Adrenal gland (tissue), 12 donors: Measurements from ENCODE around the gene CREB3L1. TPM values are rescaled to one million over a fixed set of nuclear protein-coding genes. Genes with fewer than 3 reads are reported as not detected.
A peak's percentile ranks its signal among the peaks of the same experiment; 100 is the strongest.

Source experiments
- DNase-seq, 7 donors: peaks; one replicate each; pipeline ENCODE4 v3.0.0-alpha.2; 2019 to 2020
- H3K27ac ChIP-seq, 5 donors: fragments of 200-600 bp; sonication (generic) in 4 of 5; 1 replicate in 3 of 5; 2 replicates in 2 of 5; pipeline versions ENCODE4 v1.5.1 to v1.8.0; 2016 to 2020; ENCODE audit warnings: mild to moderate bottlenecking in 1 of 5
- H3K27me3 ChIP-seq: fragments of 200-600 bp; 2 replicates; pipeline ENCODE4 v1.8.0; 2021
- H3K36me3 ChIP-seq, 2 donors: fragments of 200-600 bp; replicated peaks in 1 of 2; 1 replicate in 1 of 2; 2 replicates in 1 of 2; pipeline versions ENCODE4 v1.5.1 to v1.8.0; 2018 to 2022
- H3K4me1 ChIP-seq, 2 donors: fragments of 200-600 bp; replicated peaks in 1 of 2; 1 replicate in 1 of 2; 2 replicates in 1 of 2; pipeline versions ENCODE4 v1.5.1 to v1.8.0; 2018 to 2021
- H3K4me3 ChIP-seq, 4 donors: fragments of 200-600 bp; sonication (generic) in 3 of 4; one replicate each; pipeline ENCODE4 v1.5.1; 2016 to 2018
- H3K9me3 ChIP-seq, 3 donors: fragments of 200-600 bp; sonication (generic) in 1 of 3; replicated peaks in 1 of 3; 1 replicate in 2 of 3; 2 replicates in 1 of 3; pipeline versions ENCODE4 v1.5.1 to v1.8.0; 2016 to 2021
- POLR2A ChIP-seq, 2 donors: fragments of 450-650 bp; IDR thresholded peaks; one replicate each; pipeline ENCODE4 v1.6.1; 2017; ENCODE audit warnings: antibody characterized with exemption in 2 of 2, mild to moderate bottlenecking in 2 of 2, moderate library complexity in 1 of 2
- WGBS, 4 donors: extraction: QIAGEN DNeasy Blood & Tissue Kit in 2 of 4; methylation state at CpG; one replicate each; pipeline versions ENCODE4 v1.1.5 to v1.1.7; 2013 to 2017; 5-methylcytosine and 5-hydroxymethylcytosine counted together
- intact Hi-C, 2 donors: fragments of 100-400 bp; cut with DNase I; formaldehyde crosslinking; loops; one replicate each; pipeline versions ENCODE4 v1.14.1 to v1.15.0; 2022 to 2023
- polyA plus RNA-seq, 3 donors: library from polyadenylated mRNA; stranded (reverse); fragments of 200-250 nt in 2 of 3; fragments of 350-450 nt in 1 of 3; fragmentation: Illumina TruSeq in 1 of 3; extraction: RNeasy Lipid Tissue Mini Kit (QIAGEN cat#74804) in 1 of 3; gene quantifications; one replicate each; pipeline ENCODE4 v1.2.3, GENCODE V29; 2013 to 2014
- total RNA-seq, 9 donors: library from RNA; depleted of rRNA in 4 of 9; stranded (reverse); fragments of >200 nt in 4 of 9; fragments of 120-200 nt in 1 of 9; fragmentation: NEBNext Ultra II Directional in 1 of 9; extraction: Animal tissue kit (Norgen Biotek cat#: 25700) in 1 of 9; gene quantifications; one replicate each; pipeline versions ENCODE4 v1.1.0 to v1.2.4, GENCODE V29; 2013 to 2023
- TF ChIP-seq, protein P1 (sequence below), 6 experiments: fragments of 450-650 bp in 4 of 6; fragments of 200-600 bp in 2 of 6; sonication (generic) in 1 of 6; IDR thresholded peaks; 1 replicate in 5 of 6; 2 replicates in 1 of 6; pipeline versions ENCODE4 v1.5.1 to v1.8.0; 2016 to 2021; ENCODE audit warnings: antibody characterized with exemption in 6 of 6, mild to moderate bottlenecking in 2 of 6, moderate library complexity in 1 of 6
- donor health status: healthy with polysubstance abuse.
- donor health status: Bipolar disorder and iron deficiency.
- donor health status: DM: yes; HTN: yes; CAD: no.
- donor health status: DM: no; HTN: no; CAD: no.
- donor health status: DM: no; HTN: no; CAD: no.
- donor health status: DM: yes; HTN: yes; CAD: no.

The CREB3L1 gene
- total and polyA plus RNA-seq, 12 donors: 5.4 to 31.7 (median 26.2) TPM

DNA sequence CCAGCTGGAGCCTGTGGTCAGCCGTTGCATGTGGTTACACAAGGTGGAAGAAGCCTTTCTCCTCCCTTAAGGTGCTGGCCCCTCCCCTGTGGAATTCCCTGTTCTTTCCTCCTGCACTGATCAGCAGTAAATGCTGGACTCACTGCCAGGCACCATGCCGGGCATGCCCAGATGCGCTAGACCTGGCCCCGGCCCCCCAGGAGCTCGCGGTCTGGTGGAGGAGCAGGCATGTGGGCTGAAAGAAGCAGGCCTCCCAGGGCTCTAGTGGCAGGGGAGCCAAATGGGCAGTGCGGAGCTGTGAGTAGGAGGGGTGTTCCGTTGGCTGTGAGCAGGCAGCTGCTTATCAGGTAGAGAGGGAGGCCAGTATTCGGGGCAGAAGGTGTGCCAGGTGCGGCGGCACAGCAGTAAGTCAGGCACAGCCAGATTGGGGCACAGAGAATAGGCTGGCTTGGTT lies 80.0 kb downstream of the CREB3L1 start:
- 81 to 92% (median 87%) methylated on average over 5 to 11 of the region's 11 CpGs for WGBS, 4 donors
- intact Hi-C loops: no loop called here
- TF ChIP-seq POLR2A (IDR thresholded peaks at IDR 0.05): no peak
- TF ChIP-seq, protein P1, sequence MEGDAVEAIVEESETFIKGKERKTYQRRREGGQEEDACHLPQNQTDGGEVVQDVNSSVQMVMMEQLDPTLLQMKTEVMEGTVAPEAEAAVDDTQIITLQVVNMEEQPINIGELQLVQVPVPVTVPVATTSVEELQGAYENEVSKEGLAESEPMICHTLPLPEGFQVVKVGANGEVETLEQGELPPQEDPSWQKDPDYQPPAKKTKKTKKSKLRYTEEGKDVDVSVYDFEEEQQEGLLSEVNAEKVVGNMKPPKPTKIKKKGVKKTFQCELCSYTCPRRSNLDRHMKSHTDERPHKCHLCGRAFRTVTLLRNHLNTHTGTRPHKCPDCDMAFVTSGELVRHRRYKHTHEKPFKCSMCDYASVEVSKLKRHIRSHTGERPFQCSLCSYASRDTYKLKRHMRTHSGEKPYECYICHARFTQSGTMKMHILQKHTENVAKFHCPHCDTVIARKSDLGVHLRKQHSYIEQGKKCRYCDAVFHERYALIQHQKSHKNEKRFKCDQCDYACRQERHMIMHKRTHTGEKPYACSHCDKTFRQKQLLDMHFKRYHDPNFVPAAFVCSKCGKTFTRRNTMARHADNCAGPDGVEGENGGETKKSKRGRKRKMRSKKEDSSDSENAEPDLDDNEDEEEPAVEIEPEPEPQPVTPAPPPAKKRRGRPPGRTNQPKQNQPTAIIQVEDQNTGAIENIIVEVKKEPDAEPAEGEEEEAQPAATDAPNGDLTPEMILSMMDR (IDR thresholded peaks at IDR 0.05): no peak
- Histone ChIP-seq H3K36me3 (no peaks in the 10 kb centered on the region), H3K27me3 (no peaks in the 10 kb centered on the region), H3K4me3 (no peak overlapping the region), H3K27ac (no peak overlapping the region), H3K4me1 (peaks cover 14 to 30% of the 10 kb centered on the region in 2 donors), H3K9me3 (no peaks in the 10 kb centered on the region)
- DNase-seq: no peak

DNA sequence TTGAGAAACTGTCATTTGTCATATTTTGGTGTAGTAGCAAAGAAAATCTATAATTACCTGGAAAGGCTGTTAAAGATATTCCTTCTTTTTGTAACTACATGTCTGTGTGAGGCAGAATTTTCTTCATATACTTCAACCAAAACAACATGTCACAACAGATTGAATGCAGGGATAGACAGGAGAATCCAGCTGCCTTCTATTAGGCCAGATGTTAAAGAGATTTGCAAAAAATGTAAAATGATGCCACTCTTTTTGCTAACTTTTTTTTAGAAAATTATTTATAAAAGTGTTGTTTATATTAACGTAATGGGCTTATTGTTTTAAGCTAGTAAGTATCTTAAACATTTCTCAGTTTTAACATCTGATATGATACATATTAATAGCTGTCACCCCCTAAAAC lies 82.5 kb downstream of the CREB3L1 start:
- Histone ChIP-seq H3K27ac (no peak overlapping the region), H3K4me3 (no peak overlapping the region), H3K9me3 (no peaks in the 10 kb centered on the region), H3K4me1 (peaks cover 20 to 37% of the 10 kb centered on the region in 2 donors), H3K36me3 (no peaks in the 10 kb centered on the region), H3K27me3 (no peaks in the 10 kb centered on the region)
- no peak for DNase-seq
- TF ChIP-seq, protein P1 (IDR thresholded peaks at IDR 0.05): no peak
- no peak for TF ChIP-seq POLR2A (IDR thresholded peaks at IDR 0.05)
- intact Hi-C loops: no loop called here
- WGBS, 4 donors: 74 to 89% (median 82%) methylated on average over 1 of the region's 1 CpG

DNA sequence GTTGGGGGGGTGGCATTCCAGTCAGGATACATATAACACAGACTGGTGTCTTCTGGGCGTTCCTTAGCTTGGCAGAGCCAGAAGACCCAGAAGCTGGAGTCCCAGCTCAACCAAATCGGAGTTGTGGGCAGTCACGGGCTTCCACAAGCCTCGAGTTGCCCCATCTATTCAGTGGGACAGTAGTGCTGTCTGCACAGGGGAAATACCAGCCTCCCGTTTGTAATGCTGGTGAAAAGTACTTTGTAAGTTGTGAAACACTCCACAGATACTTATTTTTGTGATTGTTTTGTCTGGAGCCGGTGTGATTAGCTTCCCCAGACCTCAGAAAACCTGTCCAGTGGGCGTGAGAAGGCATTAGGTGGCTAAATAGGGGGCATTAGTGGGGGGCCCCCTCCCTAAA lies 83.4 kb downstream of the CREB3L1 start:
- peak overlapping the region in 4 of 5 donors; percentile 42 to 93 (median 74) for H3K27ac ChIP-seq
- no peaks in the 10 kb centered on the region for H3K9me3 ChIP-seq
- DNase-seq: no peak
- intact Hi-C loops: no loop called here
- no peak overlapping the region for H3K4me3 ChIP-seq
- H3K36me3 ChIP-seq: no peaks in the 10 kb centered on the region
- WGBS, 4 donors: 52 to 70% (median 58%) methylated on average over 6 to 7 of the region's 7 CpGs
- TF ChIP-seq, protein P1 (IDR thresholded peaks at IDR 0.05): no peak
- TF ChIP-seq POLR2A (IDR thresholded peaks at IDR 0.05): no peak
- peaks cover 20 to 37% of the 10 kb centered on the region in 2 donors for H3K4me1 ChIP-seq
- H3K27me3 ChIP-seq: no peaks in the 10 kb centered on the region

DNA sequence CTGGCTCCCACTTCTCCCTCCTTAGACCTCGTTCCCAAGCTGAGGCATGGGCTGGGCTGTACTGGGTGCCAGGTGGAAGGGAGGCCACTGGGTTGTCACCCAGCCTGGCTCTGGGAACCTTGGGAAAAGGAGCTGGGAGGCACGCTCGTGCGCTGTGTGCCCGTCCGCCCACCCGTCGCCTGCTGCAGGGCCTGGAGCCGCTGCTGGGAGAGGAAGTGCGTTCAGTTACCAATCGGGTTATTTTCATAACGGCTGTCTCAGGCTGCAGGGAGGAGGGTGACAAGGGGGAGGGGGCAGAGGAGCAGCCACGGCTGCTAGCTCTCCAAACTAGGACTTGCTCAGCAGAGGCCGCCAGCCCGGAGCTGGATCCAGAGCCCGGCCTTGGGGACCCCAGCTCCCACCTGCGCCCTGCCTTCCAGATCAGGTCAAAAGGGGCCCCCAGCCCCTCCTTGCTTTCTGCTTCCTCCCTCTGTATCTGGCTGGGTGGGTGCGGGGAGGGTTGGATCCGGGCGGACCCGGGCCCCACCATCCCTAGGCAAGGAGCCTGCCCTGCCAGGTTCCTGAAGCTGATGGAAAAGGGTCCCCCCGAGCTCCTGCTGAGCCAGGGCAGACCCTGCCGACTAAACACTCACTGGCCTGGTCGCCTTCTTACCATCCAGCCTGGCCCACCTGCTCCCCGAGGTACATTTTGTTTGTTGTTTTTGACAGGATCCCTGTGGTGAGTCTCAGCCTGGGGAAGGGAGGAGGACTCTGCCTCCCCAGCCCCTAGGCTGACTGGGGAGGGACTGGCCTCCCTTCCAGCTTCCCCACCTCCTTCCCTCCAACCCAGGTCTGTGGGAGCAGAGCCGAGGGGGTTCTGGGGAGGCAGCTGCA lies 84.1 kb downstream of the CREB3L1 start:
- Histone ChIP-seq H3K4me1 (peaks cover 20 to 37% of the 10 kb centered on the region in 2 donors), H3K4me3 (peak overlapping the region in 1 of 4 donors; percentile 13), H3K27ac (peak overlapping the region in 4 of 5 donors; percentile 42 to 93 (median 74)), H3K27me3 (no peaks in the 10 kb centered on the region), H3K9me3 (no peaks in the 10 kb centered on the region), H3K36me3 (no peaks in the 10 kb centered on the region)
- DNase-seq: peak in 4 of 7 donors; percentile 56 to 90 (median 60)
- peak in 1 of 2 donors; percentile 31 for TF ChIP-seq POLR2A (IDR thresholded peaks at IDR 0.05)
- TF ChIP-seq, protein P1 (IDR thresholded peaks at IDR 0.05): no peak
- intact Hi-C loops: no loop called here
- WGBS, 4 donors: 31 to 47% (median 39%) methylated on average over 10 to 26 of the region's 26 CpGs
